HG03064 (cell line): ENCODE measurements around the gene CPO.

Source experiments
- ATAC-seq: cut with Tn5 transposase; IDR thresholded peaks from one replicate; pipeline ENCODE4 v1.9.1; 2021; ENCODE audit warnings: low read depth; ENCODE audit not compliant: unreplicated experiment

Gene CPO

GRCh38 chr2:207008105-207008990 is 69.0 kb downstream of the CPO start:
- no peak for ATAC-seq

- no peak for ATAC-seq
These were observed 73.1 kb downstream of the CPO start for GRCh38 chr2:207012461-207012860.

GRCh38 chr2:207014424-207014823 is 75.1 kb downstream of the CPO start:
- ATAC-seq: no peak

GRCh38 chr2:207015901-207016300 is 76.6 kb downstream of the CPO start:
- no peak for ATAC-seq
